Stimulated activated CD8-positive, alpha-beta memory T cell treated with anti-CD3 and anti-CD28 coated beads, Interleukin-12 subunit alpha, Interleukin-12 subunit beta, amount 100 ng/mL, for 4 hours (primary cell): Measurements from ENCODE around the gene BPTF.
A peak's percentile ranks its signal among the peaks of the same experiment; 100 is the strongest.
"Not testable (repeated sequence)": the region's sequence is repeated elsewhere in the genome, so short reads cannot be mapped to it uniquely, and the experiment has no call there.

ENCODE experiments used
- DNase-seq: peaks from one replicate; pipeline ENCODE4 v3.0.0-alpha.2; 2020; ENCODE audit warnings: low read depth

Gene BPTF

GRCh38 chr17:68015081-68015723 lies 189.9 kb downstream of the BPTF start:
- DNase-seq, result no peak

- DNase-seq, result no peak
Observed at GRCh38 chr17:68016838-68017237, 191.5 kb downstream of the BPTF start.

DNA sequence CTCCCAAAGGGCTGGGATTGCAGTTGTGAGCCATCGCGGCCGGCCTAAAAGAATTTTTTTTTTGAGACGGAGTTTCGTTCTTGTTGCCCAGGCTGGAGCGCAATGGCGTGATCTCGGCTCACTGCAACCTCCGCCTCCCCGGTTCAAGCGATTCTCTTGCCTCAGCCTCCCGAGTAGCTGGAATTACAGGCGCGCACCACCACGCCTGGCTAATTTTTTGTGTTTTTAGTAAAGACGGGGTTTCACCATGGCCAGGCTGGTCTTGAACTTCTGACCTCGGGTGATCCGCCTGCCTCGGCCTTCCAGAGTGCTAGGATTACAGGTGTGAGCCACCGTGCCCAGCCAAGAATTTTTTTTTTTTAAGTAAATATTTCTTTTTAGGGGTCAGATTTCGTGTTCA lies 193.2 kb downstream of the BPTF start:
- DNase-seq, result not testable (repeated sequence)

GRCh38 chr17:68019336-68019674 lies 194.0 kb downstream of the BPTF start:
- no peak for DNase-seq

DNA sequence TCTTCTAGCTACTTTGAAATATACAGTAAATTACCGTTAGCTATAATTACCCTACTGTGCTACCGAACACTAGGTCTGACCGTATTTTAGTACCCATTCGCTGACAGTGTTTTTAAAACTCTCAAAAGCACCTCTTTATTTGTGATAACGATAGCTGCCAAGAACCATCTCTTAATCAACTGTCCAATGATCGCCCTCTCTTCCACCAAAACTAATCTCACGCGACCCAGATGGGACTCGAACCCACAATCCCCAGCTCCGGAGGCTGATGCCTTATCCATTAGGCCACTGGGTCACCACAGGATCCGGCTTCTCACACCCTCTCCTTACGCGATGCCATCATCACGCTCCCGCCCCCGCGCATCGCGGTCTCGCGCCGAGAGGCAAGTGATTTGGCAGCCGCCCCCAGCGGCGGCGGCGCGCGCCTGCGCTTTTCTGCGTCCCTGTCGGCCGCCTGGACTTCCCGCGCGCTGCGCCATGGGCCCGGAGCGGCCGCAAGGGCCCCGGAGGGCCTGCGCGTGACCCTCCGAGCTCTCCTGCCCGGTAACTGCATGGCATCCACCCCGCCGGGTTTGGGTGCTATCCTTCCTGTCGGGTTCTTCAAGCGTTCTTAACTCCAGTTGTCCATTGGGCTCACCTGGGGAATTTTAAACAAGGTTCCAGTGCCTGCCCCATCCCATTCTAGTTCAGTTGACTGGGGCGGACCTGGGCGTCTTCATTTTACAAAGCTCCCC lies 194.5 kb downstream of the BPTF start:
- peak; percentile 98 for DNase-seq

DNA sequence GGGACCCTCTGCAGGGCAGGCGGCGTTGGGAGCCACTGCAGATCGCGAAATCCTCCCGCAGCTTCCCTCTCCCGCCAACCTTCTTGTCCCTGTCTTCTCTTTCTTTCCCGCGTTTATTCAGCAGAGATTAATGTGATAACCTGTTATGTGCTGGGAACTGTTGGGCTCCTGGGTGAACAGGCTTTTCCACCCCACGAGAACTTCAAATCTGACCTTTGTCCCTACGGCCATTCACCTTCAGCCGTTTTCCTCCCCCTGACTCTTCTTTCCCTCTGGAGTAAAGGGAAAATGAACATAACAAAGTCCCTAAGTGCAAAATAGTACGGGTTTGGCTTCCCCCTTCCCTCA lies 195.1 kb downstream of the BPTF start:
- DNase-seq, result no peak

GRCh38 chr17:68020791-68021190 lies 195.5 kb downstream of the BPTF start:
- DNase-seq, result not testable (repeated sequence)

DNA sequence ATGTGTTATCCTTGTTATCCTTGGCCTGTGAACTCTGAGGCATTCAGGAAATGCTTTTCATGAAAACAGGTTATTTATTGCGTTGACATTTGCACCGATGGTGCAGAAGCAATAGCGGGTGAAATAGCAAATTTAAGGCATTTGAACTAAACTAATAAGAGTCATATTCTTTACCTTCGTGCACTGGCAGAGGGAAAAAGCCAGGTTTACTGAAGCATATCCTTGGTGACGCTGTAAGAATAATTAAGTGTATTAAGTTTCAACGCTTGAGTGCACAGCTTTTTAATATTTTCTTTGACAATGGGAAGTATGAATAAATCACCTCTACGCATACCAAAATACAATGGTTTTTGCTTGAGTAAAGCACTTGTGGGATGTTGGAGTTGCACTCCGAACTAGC lies 196.7 kb downstream of the BPTF start:
- DNase-seq, result no peak

DNA sequence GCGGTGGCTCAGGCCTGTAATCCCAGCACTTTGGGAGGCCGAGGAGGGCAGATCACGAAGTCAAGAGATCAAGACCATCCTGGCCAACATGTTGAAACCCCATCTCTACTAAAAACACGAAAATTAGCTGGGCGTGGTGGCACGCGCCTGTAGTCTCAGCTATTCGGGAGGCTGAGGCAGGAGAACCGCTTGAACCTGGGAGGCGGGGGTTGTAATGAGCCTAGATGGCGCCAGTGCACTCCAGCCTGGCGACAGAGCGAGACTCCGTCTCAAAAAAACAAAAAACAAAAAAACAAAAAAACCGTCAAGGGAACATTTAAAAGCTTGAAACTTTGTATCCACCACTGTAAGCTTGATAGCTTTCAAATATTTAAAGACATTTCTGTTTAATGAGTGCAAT lies 197.2 kb downstream of the BPTF start:
- not testable (repeated sequence) for DNase-seq

- DNase-seq, result no peak
Observed at GRCh38 chr17:68029512-68030215, 204.4 kb downstream of the BPTF start.
